ENCODE data around the gene PPIL3.
"Not testable (repeated sequence)": the region's sequence is repeated elsewhere in the genome, so short reads cannot be mapped to it uniquely, and the experiment has no call there.

Gene PPIL3

DNA sequence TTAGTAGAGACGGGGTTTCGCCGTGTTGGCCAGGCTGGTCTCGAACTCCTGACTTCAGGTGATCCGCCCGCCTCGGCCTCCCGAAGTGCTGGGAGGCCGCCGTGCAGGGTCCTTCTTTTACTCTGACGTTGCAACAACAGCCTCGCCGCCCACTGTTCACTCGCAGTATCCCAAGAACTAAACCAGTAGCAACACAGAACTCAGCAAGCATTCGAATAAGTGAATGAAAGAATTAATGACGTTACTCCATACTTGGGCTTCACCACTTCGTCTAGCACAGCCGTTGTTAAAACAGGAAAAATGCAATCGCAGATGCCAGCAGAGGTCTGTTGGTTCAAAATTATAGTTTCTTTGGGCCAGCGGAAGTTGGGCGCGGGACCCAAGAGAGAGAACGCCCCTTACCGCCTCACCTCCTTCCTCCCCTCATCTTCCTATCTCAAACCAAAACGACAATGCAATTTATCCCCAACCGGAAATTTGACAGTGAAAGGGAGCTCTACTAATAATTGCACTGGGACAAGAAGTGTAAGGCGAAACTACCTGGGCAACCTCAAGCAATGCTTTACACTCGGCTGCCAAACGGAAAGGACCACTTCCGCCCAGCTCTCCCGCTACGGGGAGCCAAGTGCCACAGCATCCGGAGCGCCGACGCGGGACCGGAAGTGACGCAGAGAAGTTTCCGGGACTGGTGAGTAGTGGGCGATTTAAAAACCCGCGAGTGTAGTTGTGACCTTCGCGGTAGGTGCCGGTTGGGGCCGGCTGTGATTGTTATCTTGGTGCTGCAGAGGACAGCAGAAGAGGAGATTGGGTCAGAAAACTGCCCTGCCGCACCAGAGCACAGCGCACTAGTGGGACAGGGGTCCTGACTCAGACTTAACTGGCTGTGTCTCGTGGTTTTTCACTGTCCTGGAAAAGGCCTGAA lies at the start of gene PPIL3, which contains the start of gene NIF3L1:
PPIL3 (minus strand) TSS at position 374 of the 922 bp plus-strand sequence. CDS start 1,462 bp downstream, outside the sequence.
NIF3L1 (plus strand) TSS at position 668 of the 922 bp plus-strand sequence. CDS start 2,573 bp downstream, outside the sequence.
- peak; percentile 91 to 96 for DNase-seq (ENCODE audit: low read depth in 1 of 2, low spot score in 1 of 2)

GRCh38 chr2:200930947-200931626 lies 42.2 kb upstream of the PPIL3 start:
- no peak for DNase-seq (ENCODE audit: low read depth in 1 of 2, low spot score in 1 of 2)

- no peak for DNase-seq (ENCODE audit: low read depth in 1 of 2, low spot score in 1 of 2)
These were observed 40.7 kb upstream of the PPIL3 start for GRCh38 chr2:200929334-200930249.

GRCh38 chr2:200922439-200922838 lies 33.6 kb upstream of the PPIL3 start:
- DNase-seq (ENCODE audit: low read depth in 1 of 2, low spot score in 1 of 2): no peak

DNA sequence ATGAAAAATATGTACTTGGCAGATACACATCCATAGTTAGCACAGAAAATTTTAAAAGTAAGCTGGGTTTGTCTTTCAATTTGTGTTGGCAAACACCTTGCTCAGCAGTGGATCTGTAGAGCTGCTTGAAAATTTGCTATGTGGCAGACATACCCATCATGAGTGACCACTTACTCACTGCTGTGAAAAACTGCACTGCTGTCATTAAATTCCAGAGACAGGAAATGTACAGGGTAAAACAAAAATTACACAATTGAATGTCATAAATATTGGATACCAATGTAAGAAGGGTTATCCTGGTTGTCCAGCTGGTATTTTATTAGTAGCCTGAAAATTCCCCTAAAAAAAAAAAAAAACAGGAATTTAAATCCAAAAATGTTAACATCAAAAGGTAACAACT lies 24.8 kb upstream of the PPIL3 start:
- DNase-seq (ENCODE audit: low read depth in 1 of 2, low spot score in 1 of 2): no peak

- DNase-seq (ENCODE audit: low read depth in 1 of 2, low spot score in 1 of 2): no peak
These were observed 21.1 kb upstream of the PPIL3 start for GRCh38 chr2:200909958-200910357.

DNA sequence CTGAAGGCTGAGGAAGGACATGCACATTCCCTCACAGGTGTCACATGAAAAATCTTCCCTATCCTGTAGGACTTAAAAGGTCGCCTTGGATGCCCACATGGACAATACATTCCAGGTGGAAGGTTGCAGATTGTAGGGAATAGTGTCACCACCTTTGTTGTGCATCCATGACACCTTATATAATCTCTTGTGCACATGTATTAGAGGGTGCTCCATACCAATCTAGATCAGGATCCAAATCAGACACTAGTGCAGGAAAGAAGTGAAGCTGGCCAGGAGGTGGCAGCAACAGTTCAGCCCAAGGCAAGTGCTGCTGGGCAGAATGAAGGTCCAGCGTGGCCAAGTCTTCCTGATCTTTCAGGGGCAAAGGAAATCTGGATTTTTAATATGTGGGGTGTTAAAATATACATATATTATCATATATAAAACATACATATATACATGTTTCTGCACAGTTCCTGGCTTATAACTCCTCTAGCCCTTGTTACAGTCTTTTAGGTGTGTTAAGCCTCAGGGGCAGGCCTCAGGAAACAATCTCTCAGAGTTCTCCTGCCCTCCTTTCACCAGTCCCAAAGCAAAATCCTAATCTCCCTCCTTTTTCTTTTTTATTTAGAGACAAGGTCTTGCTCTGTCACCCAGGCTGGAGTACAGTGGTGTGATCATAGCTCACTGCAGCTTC lies 16.9 kb upstream of the PPIL3 start:
- peak in 1 of 2 donors; percentile 17 for DNase-seq (ENCODE audit: low read depth in 1 of 2, low spot score in 1 of 2)

DNA sequence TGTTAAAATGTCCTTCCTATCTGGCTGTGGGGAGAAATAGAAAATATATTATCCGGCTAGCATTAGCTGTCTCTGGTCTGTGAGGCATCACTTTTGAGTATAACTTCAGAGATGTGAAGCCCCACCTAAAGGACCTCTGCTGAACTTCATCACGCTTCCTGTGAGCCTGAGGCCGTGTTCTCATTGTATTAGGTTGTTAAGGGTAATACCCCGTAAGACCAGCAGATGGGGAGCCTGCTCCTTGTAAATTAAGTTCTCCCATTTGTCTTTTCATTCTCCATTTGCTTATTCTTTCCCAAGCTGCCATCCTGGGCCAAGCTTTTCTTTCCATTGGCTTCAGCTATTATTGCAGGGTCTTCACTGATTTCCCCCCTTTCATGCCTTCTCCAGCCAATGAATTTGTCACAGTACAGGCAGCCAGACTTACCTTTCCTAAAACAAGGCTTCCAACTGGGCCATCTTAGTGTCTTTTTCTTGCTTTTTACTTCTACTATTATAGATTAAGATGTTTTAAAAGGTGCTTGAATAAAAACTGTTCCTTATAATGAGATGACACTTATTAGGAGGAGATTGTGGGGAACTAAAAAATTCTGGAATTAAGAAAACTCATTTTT lies 12.7 kb upstream of the PPIL3 start:
- peak in 1 of 2 donors; percentile 47 for DNase-seq (ENCODE audit: low read depth in 1 of 2, low spot score in 1 of 2)

DNA sequence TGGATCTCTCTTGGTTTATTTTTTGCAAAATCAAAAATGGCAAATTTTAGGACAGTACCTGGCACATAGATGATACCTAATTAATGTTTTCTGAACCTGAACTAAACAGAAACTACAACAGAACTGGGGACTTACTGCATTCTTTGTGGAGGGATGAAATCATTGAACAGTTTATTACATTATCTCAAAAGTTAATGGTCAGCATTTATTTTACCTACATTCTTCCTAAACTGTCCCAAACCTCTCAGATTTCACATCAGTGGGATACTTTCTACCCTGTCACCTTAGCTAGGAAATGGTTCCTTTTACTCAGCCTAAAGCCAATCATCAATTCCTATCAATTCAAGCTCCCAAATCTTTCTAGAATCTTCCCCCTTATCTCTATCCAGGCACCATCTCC lies 10.6 kb upstream of the PPIL3 start:
- DNase-seq (ENCODE audit: low read depth in 1 of 2, low spot score in 1 of 2): no peak

DNA sequence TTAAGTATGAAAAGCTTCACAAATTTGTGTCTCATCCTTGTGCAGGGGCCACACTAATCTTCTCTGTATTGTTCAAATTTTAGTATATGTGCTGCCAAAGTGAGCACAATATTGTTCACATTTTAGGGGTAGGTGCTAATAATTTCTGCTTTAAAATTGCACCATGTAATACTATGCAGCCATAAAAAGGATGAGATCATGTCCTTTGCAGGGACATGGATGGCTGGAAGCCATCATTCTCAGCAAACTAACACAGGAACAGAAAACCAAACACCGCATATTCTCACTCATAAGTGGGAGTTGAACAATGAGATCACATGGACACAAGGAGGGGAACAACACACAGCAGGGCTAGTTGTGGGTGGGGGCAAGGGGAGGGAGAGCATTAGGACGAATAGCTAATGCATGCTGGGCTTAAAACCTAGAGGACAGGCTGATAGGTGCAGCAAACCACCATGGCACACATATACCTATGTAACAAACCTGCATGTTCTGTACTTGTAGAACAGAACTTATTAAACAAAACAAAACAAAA lies 7.1 kb downstream of the PPIL3 start:
- not testable (repeated sequence) for DNase-seq (ENCODE audit: low read depth in 1 of 2, low spot score in 1 of 2)

DNA sequence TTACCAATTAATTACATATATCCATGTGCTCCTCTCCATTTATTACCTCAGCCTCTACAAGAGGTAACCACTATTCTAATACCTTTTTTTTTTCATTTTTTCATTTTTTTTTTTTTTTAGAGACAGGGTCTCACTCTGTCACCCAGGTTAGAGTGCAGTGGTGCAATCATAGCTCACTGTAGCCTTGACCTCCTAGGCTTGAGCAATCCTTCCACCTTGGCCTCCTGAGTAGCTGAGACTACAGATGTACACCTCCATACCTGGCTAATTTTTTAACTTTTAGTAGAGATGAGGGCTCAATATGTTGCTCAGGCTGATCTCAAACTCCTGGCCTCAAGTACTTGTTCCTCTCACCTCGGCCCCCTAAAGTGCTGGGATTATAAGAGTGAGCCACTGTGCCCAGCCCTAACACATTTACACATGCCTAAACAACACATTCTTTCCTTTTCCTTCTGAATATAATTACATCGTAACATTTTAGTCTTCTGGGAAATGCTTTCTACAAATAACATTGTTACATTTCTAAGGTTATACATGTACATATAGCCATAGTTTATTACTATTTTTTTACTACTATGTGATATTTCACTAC lies 10.5 kb downstream of the PPIL3 start:
- no peak for DNase-seq (ENCODE audit: low read depth in 1 of 2, low spot score in 1 of 2)

- no peak for DNase-seq (ENCODE audit: low read depth in 1 of 2, low spot score in 1 of 2)
These were observed 11.4 kb downstream of the PPIL3 start for GRCh38 chr2:200877443-200877842.

DNA sequence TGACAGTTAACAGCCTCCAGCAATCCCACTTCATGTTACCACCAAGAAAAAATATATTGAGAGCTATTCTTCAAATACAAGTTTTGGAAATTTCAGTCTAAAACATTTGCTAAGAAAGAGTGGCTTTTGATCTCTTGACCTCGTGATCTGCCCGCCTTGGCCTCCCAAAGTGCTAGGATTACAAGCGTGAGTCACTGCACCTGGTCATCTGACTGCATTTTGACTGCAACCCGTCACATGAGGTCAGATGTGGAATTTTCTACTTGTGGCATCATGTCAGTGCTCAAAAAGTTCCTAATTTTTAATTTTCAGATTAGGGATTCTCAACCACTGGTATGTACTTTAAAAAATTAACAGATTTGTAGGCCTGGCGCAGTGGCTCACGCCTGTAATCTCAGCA lies 15.3 kb downstream of the PPIL3 start:
- no peak for DNase-seq (ENCODE audit: low read depth in 1 of 2, low spot score in 1 of 2)

DNA sequence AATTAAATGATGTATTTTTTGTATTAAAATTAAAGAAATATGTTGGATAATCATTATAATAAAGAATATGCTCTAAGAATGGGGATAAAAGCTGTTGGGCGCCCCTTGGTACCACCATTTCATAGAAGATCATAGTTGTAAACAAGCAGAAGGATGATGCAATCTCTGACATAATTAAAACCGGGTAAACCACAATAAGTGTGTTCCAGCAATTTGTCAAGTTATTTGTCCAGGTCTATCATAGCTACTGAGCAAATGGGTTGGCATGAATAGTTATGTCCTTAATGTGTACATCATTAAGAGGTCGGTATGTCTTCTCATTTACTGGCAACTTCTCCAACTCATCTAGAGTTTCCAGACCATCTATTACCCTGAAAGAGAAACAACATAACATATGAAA lies 17.7 kb downstream of the PPIL3 start:
- no peak for DNase-seq (ENCODE audit: low read depth in 1 of 2, low spot score in 1 of 2)

DNA sequence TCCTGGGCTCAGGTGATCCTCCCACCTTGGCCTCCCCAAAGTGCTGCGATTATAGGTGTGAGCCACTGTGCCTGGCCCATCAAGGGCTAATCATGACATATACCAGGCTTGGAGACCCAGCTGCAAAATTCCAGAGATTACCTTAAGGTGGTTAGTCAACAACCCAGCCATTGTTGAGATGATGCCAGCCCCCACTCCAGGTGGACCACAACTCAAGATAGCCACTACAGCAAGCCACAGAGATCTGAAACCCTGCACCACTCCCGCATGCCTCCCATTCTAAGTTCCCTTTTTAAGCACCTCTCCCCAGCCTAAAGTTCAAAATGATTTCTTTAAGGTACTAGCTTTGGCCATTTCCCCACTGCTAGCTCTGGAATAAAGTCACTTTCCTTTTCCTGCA lies 19.9 kb downstream of the PPIL3 start:
- no peak for DNase-seq (ENCODE audit: low read depth in 1 of 2, low spot score in 1 of 2)

DNA sequence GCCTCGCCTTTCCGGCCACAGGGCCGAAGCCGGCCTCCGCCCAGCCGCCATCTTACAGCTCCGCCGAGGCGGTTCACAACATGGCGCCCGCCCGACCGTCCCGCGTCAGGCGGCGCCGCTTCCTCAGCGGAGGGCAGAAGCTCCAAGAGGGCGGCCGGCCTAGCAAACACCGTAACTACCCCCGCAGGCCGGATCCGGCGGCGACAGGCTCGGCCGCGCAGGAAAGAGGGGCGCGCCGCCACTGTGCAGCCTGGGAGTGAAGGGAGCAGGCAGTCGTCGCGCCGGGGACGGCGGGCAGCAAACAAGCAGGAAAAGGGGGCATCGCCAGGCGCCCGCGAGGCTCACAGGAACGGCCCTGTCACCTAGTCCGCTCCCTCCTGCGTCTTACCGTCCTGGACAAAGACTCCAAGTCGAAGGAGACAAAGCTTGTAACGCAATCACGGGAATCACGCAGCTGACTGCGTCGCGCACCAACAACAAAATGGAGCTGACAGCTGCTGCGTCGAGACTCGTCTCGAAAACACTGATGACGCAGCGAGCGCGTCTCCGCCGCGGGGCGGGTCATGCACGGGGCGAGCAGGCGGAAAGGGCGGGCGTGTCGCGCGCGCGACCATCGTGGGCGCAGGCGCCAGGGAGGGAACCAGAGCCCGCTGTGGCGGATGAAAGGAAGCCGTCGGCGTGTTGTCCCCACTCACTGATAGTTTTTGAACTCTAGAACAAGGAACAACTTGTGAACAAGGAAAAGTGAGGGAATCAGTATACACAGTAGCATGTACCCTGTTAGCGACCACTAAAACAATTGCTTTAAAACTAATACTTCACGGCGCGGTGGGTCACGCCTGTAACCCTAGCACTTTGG lies 24.5 kb downstream of the PPIL3 start, which contains the start of gene CLK1:
CLK1 (minus strand) TSS at position 483 of the 859 bp plus-strand sequence. CDS start 2,796 bp downstream, outside the sequence.
- DNase-seq (ENCODE audit: low read depth in 1 of 2, low spot score in 1 of 2): peak; percentile 95 to 96

GRCh38 chr2:200863782-200864175 lies 25.1 kb downstream of the PPIL3 start:
- no peak for DNase-seq (ENCODE audit: low read depth in 1 of 2, low spot score in 1 of 2)

- peak in 1 of 2 donors; percentile 34 for DNase-seq (ENCODE audit: low read depth in 1 of 2, low spot score in 1 of 2)
These were observed 26.3 kb downstream of the PPIL3 start for GRCh38 chr2:200862532-200863000.
